NOMO-1 treated with dmso at 0.1 percent for 144 hours (cell line): Measurements from ENCODE around the gene ARHGAP20.

Source experiments
- DNase-seq: peaks from one replicate; lab custom pipeline; 2025; ENCODE audit not compliant: unreplicated experiment; lab: John Stamatoyannopoulos, UW

The ARHGAP20 gene

DNA sequence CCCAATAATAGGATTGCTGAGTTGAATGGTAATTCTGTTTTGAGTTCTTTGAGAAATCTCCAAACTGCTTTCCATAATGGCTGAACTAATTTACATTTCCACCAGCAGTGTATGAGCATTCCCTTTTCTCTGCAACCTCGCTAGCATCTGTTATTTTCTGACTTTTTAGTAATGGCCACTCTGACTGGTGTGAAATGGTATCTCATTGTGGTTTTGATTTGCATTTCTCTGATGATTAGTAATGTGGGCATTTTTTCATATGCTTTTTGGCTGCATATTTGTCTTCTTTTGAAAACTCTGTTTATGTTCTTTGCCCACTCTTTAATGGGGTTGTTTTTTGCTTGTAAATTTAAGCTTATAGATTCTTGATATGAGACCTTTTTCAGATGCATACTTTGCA lies 185.1 kb downstream of the ARHGAP20 start:
- DNase-seq: no peak
